ENCODE measurements around the gene ADAMTSL2. TPM values are rescaled to one million over a fixed set of nuclear protein-coding genes. Genes with fewer than 3 reads are reported as not detected.

The ADAMTSL2 gene
- total RNA-seq, 1 donor from 2014 or later: 4.7 TPM

DNA sequence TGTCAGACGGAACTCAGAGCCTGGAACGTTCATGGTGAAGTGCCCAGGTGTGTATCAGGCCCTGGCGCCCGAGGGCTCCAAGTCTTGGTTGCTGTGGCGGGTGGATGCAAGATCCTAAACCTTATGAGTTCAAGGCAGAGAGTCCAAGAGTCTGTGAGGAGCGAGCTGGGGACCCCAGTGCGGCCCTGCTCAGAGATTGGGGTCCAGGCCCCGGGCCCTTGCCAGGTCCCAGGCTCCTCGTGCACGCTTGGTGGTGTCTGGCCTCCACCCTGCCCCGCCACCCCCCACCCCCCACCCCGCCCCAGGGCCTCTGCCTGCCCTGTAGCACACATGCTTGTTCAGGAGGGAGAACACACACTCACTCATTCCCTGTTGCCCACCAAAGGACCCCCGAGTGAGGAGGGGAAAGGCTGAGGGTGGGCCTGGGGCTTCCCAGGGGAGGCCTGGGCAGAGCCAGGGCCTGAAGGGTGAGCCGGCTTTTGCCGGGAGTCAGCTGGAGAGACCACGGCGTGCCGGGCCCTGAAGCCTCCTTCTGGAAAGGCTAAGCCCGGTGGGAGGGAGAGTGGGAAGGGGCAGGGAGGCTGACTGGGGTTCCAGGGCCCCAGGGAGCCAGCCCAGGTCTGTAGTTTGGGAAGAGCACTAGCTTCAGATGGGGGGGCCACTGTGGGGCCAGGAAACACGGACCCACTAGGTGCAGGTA is 37.5 kb downstream of the ADAMTSL2 start:
- DNase-seq (ENCODE audit: low read depth): no peak

DNA sequence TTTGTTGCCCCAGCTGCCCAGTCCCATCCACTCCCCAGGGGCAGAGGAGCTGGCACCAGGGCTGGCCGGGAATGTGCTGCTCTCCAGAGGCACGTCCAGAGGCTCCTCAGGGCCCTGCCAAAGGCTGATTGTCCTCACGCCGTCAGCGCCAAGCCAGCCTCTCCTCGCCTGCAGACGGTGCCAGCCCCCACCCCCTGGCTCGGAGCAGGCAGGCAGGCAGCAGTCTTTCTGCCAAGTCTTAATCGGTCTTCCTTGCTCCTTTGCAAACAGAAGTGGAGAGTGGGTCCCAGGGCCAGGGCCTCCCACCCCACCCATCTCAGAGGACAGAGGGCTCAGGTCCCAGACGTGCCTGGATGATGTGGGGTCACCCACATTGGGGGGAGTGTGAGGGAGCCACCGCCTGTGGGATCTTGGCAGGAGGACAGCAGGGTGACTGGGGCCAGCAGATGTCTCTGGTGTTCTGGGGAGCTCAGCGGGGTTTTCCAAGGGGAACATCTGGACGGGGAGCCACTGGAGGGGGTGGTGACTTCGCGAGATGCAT is 38.4 kb downstream of the ADAMTSL2 start:
- DNase-seq (ENCODE audit: low read depth): peak; percentile 24

DNA sequence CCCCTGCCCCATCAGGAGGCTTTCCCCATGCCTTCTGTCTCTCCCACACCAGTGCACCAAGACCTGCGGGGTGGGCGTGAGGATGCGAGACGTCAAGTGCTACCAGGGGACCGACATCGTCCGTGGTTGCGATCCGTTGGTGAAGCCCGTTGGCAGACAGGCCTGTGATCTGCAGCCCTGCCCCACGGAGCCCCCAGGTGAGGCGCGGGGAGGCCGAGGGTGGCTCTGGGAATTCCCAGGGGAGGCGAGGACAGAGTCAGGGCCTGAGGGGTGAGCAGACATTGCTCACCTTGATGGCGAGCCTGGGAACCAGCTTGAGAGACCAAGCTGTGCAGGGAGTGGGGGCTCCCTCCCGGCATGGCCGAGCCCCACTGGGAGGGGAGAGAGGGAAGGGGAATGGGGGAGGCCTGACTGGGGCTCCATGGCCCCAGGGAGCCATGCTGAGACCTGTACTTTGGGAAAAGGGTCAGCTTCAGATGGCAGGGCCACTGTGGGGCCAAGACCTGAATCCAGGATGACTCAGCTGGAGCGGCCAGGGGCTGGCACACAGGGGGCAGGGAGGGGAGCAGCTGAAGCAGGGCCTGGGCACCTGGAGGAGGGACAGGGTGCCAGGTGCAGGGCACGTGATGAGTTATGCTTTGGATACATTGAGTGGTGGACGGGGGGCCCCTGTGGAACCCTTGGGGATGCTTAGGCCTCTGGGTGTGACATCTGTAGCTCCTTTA is 39.4 kb downstream of the ADAMTSL2 start:
- DNase-seq (ENCODE audit: low read depth): no peak

DNA sequence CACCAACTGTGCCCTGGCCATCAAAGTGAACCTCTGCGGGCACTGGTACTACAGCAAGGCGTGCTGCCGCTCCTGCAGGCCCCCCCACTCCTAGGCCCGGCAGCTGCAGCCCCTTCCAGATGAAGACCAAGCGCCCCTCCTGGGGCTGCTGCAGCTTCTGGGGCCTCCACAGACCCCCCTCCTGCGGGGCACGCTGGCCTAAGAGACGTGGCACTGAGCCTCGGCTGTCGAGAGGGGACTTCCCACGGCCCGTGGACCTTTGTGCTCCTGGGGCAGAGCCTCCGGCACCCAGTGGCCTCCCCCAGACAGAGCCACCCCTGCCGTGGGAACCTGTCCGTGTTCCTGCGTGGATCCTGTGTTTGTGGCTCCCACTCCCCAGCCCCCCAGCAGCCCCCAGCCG is 40.3 kb downstream of the ADAMTSL2 start:
- no peak for DNase-seq (ENCODE audit: low read depth)

DNA sequence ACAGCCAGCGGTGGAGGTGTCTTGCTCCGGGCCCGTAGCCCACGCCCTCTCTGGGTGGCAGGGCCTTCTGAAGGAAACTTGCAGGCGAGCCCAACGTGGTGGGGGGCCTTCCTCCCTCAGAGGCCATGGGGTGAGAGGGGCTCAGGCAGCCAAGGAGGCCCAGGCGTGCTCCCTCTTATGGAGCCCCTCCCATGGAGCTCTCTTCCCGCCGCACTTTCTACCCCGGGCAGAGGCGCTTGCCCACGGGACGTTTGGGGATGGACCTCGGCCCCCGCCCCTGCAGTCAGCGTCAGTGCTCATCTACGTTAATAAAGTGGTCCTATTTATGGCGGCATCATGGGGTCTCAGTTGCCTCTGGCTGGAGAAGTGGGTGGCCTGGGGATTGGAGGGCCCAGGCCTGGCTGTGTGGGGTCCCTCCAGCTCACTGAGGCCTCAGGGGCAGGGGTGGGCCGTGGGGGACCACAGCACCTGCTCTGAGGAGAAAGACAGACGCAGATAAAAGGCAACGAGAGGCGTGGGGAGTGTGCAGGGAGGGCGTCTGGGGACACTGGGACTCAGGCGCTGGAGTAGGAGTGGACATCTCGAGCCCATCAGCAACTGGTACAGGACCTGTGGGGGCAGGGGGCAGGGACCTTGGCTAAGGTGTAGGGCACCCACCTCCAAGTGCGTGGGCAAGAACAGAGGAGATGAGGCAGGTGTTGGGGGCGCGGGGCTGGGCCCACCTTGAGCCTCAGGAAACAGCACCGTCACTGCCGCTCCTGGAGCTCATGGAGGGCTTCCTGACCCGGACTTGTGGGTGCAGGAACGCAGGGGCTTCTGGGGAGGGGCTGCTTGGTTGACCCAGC is 40.9 kb downstream of the ADAMTSL2 start:
- no peak for DNase-seq (ENCODE audit: low read depth)

DNA sequence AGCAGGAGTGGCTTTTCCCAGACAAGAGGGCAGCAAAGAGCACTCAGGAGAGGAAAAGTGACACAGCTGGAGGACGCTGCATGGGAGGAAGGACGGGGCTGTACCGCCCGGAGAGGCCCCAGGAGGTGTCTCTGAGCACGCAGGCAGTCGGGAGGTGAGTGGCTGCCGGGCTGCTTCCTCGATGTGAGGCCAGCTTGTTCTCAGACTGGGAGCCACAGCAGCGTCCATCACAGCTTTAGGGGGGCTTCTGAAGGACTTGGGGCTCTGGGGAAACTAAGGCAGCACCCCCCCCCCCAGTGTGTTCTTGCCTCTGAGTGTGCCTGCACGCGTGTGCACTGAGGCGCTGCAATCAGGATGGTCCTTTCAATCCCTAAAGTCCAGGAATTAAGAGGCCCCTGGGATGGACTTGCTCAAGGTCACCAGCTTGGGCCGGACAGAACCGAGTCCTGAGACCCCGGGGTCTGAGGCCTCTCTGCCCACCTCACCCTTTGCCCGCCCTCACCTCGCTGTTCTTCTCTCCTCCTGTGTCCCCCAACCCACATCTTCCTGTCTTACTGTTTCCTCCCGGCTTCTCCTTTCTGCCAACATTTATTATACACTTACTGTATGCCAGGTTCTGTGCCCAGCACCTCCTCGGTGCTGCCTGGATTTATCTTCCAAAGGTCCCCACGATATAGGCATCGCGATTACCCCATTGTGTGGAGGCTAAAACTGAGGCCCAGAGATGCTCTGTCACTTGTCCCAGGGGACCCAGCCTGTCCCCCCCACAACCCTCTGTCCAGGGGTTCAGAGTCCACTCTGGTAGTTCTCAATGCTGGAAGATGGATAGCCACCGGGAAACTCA is 41.7 kb downstream of the ADAMTSL2 start:
- no peak for DNase-seq (ENCODE audit: low read depth)

DNA sequence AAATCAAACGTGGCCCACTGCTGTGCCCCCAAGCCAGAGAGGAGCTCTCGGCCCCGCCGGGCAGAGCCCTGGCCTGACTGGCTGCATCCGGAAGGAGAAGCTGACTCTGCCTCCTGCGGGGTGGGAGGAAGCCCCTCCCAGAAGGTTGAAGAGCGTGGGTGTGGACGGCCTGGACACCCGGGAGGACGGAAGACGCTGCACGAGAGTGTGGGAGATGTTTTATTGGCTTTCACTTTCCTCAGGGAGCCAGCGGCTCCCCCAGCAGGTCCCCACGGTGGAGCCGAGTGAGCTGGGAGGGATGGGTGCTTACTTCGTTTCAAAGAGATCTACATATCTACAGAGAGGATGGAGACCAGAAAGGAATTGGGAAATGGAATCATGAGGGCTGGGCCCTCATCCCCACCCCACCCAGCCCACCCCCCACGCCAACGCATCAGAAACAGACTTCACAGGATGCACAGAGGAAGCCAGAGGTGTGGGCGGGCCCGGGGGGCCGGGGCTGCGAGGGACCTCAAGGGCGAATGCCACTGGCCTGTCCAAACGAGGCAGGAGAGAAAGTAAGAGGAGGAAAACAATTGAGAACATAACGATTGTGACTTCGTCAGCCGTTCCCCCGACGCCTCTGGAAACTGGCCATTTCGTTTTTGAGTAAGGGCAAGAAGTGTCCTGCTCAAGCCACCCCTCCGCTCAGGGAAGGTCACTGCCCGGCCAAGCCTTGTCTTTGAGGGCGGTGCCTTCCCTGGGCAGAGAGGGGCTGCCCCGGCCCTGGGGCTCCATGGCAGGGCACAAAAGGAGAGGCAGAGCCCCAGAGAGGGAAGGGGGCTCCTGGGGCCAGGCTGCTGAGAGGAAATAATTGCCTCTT is 42.6 kb downstream of the ADAMTSL2 start:
- no peak for DNase-seq (ENCODE audit: low read depth)

DNA sequence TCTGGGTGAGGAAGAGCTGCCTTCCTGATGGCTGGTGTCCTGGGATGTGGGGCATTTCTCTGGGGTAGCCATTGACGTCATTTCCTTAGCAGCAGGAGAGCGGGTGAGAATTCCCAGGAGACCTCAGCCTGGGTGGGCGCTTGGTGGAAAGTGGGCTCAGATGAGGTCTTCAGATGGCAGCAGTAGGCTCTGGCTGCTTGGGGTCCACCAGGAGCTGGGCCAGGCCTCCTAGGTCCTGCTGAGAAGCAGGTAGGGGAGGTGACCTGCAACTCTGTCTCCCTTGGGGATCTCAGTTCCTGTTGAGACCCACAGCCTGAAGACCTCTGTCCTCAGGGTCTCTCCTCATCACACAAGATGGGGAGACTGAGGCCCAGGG is 43.2 kb downstream of the ADAMTSL2 start:
- no peak for DNase-seq (ENCODE audit: low read depth)

DNA sequence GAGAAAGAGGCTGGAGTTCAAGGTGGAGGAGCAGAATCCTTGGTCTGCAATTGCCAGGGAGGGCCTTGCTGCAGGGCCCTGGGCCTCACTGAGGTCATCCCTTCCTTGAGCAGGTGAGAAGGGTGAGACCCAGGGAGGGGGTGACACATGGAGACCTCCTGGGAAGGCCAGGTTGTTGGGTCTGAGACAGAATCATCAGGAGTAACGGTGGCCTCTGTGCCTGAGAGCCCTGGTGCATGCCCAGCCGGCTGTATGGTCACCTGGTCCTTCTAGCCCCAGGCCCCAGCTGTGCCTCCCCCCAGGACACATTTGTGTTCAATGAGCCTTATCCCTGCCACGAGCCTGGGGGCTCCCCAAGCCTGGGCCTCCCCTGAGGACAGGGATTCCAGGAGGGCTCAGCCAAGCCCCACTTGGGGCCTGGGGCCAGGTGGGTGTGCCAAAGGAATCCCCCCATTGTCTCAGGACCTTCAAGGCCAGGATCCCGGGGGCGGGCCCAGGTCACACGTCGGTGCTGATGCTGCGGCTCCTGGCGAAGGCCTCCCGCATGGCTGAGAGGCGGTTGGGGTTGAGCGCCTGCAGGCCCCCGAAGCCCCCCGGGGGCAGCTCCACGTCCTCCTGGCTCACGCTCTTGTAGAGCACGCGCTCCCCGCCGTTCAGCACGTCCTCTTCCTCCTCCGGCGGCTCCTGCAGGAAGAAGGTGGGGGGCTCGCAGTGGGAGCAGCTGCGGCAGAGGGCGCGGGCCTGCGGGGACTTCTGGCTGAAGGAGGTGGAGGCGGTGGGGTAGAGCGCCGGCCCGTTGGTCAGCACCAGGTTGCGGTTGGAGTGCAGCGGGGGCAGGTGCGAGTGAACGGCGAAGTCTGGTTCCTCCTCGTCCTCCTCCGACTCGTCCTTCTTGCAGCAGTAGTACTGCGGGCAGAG is 44.3 kb downstream of the ADAMTSL2 start:
- no peak for DNase-seq (ENCODE audit: low read depth)

DNA sequence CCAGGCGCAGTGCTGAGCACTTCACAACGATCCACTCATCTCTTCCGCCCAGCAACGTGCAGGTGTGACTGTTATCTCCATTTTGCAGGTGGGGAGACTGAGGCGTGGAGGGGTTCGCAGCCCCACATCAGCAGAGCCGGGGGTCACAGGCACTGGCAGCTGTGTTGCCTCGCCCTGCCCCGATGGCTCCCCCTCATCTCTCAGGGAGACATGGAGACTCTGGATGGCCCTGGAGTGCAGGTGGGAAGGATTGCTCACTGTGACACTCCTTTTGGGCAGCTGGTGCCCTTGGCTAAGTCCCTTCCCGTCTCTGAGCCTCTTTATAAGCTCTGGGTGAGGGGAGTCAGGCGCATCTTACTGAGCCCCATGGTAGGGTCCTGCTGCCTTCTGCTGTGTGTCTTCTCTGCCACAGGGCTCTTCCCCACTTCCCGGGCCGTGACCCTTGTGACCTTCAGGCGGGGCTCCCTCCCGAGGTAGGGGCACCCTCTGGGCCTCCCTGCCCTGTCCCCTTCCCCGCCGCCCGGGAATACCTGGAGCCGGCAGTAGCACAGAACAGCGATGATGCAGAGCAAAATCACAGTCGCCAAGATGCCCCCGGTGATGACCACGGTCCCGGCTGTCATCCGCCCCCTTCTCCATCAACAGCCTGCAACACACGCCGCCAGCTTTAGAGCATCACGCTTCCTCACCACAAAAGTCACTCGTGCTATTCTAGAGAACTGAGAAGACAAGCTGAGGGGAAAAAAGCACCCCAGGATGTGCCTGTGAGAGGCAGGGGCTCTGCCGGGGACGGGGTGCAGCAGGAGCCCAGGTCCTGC is 45.3 kb downstream of the ADAMTSL2 start:
- DNase-seq (ENCODE audit: low read depth): no peak

DNA sequence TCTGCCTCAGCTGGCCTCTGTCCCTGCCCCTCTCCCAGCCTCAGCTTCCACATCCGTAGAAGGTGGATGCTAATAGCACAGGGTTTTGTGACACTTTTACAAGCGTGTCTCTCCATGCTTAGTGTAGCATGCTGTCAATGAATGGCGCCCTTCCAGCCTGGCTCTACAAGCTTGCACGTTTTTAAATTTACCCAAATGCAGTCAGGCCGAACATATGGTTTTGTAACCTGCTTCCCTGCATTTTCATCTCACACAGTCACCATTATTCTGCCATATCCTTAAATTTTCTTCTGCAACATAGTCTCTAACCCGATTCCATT is 45.9 kb downstream of the ADAMTSL2 start:
- no peak for DNase-seq (ENCODE audit: low read depth)

DNA sequence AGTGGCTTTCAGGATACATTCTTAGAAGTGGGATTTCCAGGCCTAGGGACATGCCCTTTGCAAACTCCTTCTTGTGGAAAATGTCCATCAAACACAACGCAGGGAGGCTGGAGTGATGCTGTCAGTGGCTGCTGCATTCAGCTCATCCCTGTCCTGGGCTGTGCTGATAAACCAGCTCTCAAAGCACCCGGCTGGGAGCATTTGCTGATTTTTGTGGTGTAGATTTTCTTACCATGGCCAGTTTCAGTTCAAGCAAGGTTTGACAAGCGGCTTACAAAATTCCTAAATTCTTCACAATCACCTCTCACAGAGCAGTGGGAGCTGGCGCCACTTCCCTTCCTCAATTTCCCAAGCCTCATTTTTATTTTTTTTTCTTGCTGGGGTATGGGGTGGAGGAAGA is 46.5 kb downstream of the ADAMTSL2 start:
- DNase-seq (ENCODE audit: low read depth): no peak

DNA sequence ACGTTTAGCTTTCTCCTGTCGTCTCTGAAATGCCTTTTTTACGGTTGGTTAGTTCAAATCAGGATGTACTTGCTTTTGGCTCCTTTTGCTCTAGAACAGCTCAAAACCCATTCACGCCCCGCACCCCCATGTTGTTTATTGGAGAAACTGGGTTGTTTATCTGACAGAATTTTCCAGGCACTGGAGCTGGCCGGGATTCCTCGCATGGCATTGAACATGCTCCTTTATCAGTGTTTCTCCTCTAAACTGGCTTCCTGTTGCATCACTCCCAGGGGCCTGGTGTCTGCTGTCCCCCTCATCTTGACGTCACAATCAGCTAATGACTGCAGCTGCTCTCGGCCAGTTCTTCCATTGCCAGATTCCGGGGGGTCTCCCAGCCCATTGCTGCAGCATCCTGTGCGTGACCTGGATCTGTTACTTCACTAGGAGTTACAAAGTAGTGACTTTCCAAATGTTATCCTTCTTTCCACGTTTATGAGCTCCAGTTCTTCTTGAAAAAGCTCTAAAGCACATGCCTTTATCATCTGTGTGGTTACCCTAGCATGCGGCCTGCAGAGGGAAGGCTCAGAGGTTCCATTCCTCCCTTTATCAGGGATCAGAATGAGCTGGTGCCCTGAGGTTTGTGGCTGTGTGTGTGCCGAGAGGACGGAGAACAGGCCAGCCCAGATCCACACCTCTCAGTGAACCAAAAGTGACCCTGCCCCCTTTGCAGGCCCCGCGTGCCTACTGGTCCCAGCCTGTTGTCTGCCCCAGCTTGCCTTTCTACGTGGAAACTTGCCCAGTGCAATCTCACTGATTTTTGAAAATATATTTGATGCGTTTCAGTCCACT is 47.2 kb downstream of the ADAMTSL2 start:
- DNase-seq (ENCODE audit: low read depth): no peak

DNA sequence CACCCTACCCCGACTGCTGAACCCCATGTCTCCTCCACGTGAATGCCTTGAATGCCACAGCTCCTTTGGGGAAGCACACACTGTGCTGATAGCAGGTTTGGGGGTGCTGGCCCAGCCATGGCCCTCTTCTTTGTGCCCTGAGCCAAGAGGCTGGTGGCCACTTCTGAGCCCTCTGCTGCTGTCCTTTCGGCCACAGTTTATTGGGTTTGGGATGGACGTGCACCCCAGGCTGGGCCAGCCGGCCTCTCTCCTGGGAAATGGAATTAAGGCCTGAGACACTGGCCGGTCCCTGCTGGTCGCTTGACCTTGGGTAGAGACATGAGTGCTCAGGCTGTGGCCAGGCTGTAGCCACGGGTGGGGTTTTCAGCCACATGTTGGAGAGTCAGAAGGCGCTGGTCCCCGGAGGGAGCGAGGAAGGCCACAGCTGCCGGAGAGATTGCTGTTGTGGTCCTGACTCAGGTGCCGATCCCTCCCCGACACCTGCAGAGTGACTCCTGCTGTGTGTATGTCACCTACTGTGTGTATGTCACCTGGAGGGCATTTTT is 48.1 kb downstream of the ADAMTSL2 start:
- no peak for DNase-seq (ENCODE audit: low read depth)

DNA sequence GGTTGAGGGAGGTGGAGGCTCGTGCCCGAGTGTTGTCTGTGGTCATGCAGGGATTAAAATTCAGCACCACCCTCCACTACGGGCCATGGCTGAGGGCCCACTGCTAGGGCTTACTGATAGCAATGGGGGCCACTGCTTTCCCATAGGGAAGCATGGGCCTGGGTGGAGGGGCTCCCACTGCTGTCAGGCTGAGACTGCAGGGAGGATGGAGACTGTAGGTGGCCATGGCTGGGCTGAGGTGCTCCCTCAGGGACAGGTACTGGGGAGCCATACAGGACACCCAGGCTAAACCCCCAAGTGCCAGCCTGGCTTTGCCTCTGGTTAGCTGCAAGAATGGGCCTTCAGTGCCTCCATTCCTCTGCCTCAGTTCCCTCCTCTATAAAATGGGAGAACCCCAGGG is 48.6 kb downstream of the ADAMTSL2 start:
- DNase-seq (ENCODE audit: low read depth): no peak

DNA sequence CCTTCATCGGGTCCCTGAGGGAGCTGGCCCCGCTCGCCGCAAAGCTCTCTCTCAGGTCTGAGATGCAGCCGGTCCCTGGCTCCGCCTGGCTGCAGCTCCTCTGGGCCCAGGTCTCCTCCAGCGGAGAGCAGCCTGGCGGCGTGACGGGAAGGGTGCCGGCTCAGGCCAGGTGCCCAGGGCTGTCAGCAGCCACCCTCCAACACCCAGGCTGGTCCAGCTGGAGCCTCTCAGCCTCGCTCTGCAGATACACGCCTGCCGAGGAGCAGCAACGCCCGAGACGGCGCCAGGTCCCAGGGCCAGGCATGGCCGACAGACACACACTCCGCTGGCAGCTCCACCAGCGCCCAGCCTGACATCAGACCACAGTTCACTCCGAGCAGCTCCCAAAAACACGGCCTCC is 49.1 kb downstream of the ADAMTSL2 start:
- no peak for DNase-seq (ENCODE audit: low read depth)

DNA sequence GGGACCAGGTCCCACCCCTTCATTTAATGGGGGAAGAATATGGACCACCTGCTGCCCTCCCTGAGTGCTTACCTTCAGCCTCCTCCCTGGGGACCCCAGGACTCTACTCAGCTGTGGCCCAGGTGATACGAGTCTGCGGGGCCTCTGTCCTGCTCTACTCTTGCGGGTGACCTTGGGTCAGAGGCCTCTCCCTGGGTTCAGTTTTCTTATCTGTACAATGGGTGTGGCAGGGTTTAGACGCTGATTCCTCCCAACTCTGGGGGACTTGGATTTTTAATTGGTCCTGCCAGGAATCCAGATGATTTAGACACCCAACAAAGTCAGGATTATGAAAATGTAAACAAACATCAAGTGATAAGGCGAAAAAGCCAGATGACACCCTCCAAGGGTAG is 49.7 kb downstream of the ADAMTSL2 start:
- no peak for DNase-seq (ENCODE audit: low read depth)

All from myocyte (in vitro differentiated cells).